Measurements from ENCODE around the gene CACNA1I. TPM values are rescaled to one million over a fixed set of nuclear protein-coding genes. Genes with fewer than 3 reads are reported as not detected.
A peak's percentile ranks its signal among the peaks of the same experiment; 100 is the strongest.

The CACNA1I gene
- total and polyA plus RNA-seq, 2 donors (not counting 3 experiments of a cell fraction or from before 2014, with no cell fraction given), result not detected

- FAIRE-seq (peak; percentile 78), DNase-seq (ENCODE audit: low read depth, low spot score) (peak; percentile 82)
- ChIA-PET CTCF (interaction anchor here (0.6 to 6.4 kb wide), 41 partner anchors 9 to 1371 kb away, joined by 3 to 197 read pairs (median 5); partner anchors contain the start of genes ATF4, MIEF1, RPL3 and TAB1), POLR2A (interaction anchor here (1.2 to 1.5 kb wide), 2 partner anchors 9 to 209 kb away, joined by 7 to 13 read pairs; partner anchors contain the start of genes ATF4 and RPL3)
- BruUV-seq (replicated peaks), result no TSS peak
- H3K9me1 ChIP-seq (replicated peaks; ENCODE audit: control insufficient read depth, extremely low read depth, insufficient read depth, low read length), result no peaks in the 10 kb centered on the region
- H3K9ac ChIP-seq (replicated peaks; ENCODE audit: extremely low read depth, insufficient read depth, low read length), result no peak overlapping the region
- dilution Hi-C loops (cut with MboI; ENCODE audit: extremely low pct_ligation_motif_present, low sequenced_read_pairs) (no loop called here), intact Hi-C loops (cut with micrococcal nuclease) (loop anchor here (1.0 to 10.0 kb wide), 5 partner anchors 9 to 354 kb away; partner anchors contain the start of genes ATF4 and MIEF1)
- no peak overlapping the region for H3K4me3 ChIP-seq (replicated peaks in 1 of 3; ENCODE audit: insufficient read depth in 1 of 3, low read depth in 1 of 3, low read length in 3 of 3)
- no peaks in the 10 kb centered on the region for H4K20me1 ChIP-seq (replicated peaks; ENCODE audit: control insufficient read depth, extremely low read depth, insufficient read depth, low read length)
- H3K4me2 ChIP-seq (ENCODE audit: insufficient read depth, low read length), result no peak overlapping the region
- peaks cover 30% of the 10 kb centered on the region for H3K4me1 ChIP-seq (ENCODE audit: control insufficient read depth, extremely low read depth, insufficient read depth, low read length)
- peaks cover 45% of the 10 kb centered on the region for H3K79me2 ChIP-seq (ENCODE audit: control insufficient read depth, insufficient read depth, low read length)
- H3K27me3 ChIP-seq (ENCODE audit: control insufficient read depth in 2 of 2, insufficient read depth in 2 of 2, low read length in 2 of 2), result no peaks in the 10 kb centered on the region
- peaks cover 5 to 8% of the 10 kb centered on the region in 2 experiments for H3K36me3 ChIP-seq (ENCODE audit: control insufficient read depth in 2 of 2, extremely low read depth in 1 of 2, insufficient read depth in 2 of 2, low read length in 2 of 2)
- TF ChIP-seq FOS (IDR thresholded peaks at IDR 0.05; ENCODE audit: borderline replicate concordance, insufficient read depth, low read length) (no peak), GATA2 (IDR thresholded peaks at IDR 0.05; ENCODE audit: insufficient read depth, insufficient read length, low read depth, low read length) (no peak), MAX (IDR thresholded peaks at IDR 0.05; ENCODE audit: insufficient read depth, insufficient read length) (no peak), EZH2 (IDR thresholded peaks at IDR 0.05; ENCODE audit: borderline replicate concordance, low read depth, low read length, severe bottlenecking) (no peak), POLR2A (IDR thresholded peaks at IDR 0.05; ENCODE audit: low read depth, low read length) (peak; percentile 57), POLR2AphosphoS5 (IDR thresholded peaks at IDR 0.05; ENCODE audit: insufficient read depth, low read depth, low read length) (peak; percentile 78), CTCF (IDR thresholded peaks at IDR 0.05; ENCODE audit: extremely low read depth in 1 of 2, insufficient read depth in 1 of 2, low read depth in 1 of 2, low read length in 2 of 2) (peak; percentile 99 to 100)
- H3K9me3 ChIP-seq (replicated peaks; ENCODE audit: control insufficient read depth, insufficient read depth, low read length), result no peaks in the 10 kb centered on the region
- no peak overlapping the region for H3K27ac ChIP-seq (ENCODE audit: insufficient read depth, low read depth, low read length)
- no peak overlapping the region for H2AFZ ChIP-seq (ENCODE audit: low read depth, low read length)
These were observed 41.7 kb upstream of the CACNA1I start for GRCh38 chr22:39528681-39529486.
